GM19467 (cell line): ENCODE data around the gene GH2.
"Not testable (repeated sequence)": the region's sequence is repeated elsewhere in the genome, so short reads cannot be mapped to it uniquely, and the experiment has no call there.

Experiments used
- ATAC-seq: cut with Tn5 transposase; IDR thresholded peaks from one replicate; pipeline ENCODE4 v1.9.1; 2021; ENCODE audit warnings: mild to moderate bottlenecking, moderate library complexity; ENCODE audit not compliant: unreplicated experiment

The GH2 gene

DNA sequence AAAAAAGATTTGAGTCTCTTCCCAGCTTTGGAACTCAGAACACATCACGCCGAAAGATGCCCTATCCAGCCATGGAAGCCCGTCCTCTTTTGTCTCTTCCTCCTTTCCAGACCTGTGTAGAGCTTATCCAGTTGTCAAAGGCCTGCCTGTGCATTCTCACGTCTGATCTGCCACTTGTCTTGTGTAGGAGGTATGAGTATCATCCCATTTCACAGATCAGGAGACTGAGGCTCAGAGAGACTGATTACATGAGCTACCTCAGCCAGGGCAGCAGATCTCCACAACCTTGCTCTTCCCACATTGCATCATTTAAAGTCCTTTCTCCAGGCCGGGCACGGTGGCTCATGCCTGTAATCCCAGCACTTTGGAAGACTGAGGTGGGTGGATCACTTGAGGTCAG lies 7.1 kb downstream of the GH2 start:
- not testable (repeated sequence) for ATAC-seq

DNA sequence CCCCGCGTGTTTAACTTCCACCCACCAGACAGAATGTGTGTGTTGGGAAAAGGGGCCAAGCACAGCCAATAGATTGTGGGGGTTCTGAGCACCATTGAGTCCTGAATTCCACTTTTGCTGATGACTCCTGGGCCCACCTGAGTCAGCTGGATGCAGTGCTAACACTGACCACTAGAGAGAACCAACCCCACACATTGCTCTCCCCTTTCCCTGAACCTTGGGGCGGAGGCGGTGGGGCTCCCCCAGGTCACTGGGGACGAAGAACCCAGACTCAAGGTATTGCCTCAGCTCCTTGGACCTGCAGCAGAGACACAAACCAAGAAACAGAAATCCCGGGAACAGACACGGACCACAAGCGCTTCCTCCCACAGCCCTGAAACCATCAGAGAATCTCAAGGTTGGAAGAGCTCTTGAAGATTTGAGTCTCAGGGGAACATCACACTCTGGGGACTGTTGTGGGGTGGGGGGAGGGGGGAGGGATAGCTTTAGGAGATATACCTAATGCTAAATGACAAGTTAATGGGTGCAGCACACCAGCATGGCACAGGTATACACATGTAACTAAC lies 7.6 kb downstream of the GH2 start:
- ATAC-seq = not testable (repeated sequence)

DNA sequence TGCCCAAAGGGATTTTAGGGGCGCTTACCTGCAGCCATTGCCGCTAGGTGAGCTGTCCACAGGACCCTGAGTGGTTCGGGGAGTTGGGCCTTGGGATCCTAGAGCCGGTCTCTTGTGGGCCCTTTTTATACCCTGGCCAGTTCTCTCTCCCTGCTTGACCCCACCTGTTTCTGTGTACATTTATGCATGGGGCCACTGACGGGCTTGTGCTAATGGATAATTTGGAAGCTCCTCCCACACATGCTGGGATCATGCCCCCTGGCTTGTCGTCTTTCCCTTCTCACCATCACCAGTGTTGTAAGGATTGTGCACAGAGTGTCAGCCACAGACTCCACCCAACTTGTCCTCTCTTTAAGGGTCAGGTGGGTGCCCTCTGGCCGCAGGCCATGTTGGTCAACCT lies 8.2 kb downstream of the GH2 start, which contains the start of gene CSH2:
Gene CSH2 (minus strand): TSS at position 101 of the 400 bp plus-strand sequence. CDS start 63 bp downstream, at position 38.
- not testable (repeated sequence) for ATAC-seq

DNA sequence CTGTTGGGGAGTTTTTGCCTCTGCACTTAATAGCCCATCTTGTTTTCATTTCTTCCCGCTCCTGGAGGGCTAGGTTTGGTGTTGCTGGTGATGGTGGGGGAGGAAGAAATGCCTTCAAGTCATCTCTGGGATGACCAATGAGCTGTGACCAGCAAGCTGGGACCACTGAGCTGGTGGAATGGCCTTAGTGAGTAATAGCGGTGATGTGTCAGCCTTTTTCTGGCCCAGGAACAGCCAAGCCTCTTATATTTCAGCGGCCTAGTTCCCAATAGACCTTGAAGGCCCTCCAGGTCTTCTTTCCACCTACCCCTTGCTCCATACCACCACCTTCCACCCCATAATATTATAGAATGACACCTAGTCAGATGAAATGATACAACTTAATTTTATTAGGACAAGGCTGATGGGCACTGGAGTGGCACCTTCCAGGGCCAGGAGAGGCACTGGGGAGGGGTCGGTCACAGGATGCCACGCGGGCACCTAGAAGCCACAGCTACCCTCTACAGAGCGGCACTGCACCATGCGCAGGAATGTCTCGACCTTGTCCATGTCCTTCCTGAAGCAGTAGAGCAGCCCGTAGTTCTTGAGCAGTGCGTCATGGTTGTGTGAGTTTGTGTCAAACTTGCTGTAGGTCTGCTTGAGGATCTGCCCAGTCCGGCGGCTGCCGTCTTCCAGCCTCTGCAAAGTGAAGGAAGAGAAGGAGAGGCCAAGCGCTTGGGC lies 9.9 kb downstream of the GH2 start:
- not testable (repeated sequence) for ATAC-seq

DNA sequence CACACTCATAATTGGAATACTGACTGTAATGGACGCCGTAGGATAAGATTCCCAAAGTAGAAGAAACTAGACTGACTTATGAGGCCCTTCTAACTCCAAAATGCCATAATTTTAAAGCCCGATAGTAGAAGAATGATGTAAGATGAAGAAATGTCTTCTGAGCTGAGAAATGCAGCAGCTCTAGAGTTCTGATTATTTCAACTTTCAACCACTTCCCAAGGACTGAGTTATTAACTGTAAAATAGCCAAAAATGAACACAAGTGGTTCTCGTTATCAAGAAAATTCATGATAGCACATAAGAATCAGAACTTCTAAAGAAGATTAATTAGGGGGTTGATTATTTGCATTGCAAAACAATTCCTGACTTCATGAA lies 11.5 kb downstream of the GH2 start:
- ATAC-seq = not testable (repeated sequence)

DNA sequence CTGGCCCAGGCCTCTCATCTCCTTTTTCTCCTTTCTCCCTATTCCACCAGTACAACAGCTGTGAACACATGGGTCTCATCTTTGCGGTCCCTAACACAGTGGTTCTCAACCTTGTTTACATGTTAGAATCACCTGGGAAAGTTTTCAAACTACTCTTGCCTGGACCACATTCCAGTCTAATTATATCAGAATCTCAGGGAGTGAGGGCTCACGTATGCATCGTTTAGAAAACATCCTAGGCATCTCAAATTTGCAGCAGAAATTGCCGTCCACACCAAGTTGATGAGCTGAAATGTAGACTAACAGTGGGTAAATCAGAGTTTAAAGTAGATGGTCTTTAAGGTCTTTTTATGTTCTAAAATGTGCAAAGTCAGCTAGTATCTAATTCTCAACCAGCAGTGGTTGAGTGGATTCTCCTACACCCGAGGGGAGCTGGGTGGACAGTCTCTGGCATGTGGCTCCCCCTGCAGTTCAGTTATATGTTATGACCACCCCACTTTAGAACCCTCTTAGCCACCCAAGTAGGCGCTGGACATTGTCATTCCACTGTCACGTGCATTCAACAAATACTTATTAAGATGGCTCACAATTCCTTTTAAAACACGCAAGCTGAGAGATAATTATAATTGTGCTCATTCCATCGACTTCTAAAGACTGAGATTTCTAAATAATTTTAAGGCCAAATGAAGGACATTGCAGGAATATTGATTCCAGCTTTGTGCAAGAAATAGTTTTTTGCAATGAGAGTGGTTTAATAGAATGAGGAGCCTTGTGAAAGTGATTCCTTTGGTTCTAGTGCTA lies 12.1 kb downstream of the GH2 start:
- ATAC-seq = not testable (repeated sequence)

DNA sequence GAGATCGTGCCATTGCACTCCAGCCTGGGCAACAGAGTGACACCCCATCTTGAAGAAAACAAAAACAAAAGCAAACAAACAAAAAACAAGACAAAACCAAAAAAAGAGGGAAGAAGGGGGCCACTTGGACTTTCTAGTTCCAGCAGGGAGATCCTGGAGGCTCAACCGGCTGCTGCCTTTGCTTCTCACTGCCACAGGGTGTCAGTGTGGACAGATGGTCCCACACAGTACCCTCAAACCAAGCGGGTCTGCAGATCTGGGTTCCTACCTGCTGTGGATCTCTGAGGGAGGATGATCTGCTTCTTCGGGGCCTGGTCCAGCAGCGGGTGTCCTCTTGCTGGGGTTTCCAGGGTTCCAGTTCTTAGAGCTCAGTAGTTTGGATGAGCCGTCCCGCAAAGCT lies 15.1 kb downstream of the GH2 start:
- ATAC-seq = not testable (repeated sequence)

DNA sequence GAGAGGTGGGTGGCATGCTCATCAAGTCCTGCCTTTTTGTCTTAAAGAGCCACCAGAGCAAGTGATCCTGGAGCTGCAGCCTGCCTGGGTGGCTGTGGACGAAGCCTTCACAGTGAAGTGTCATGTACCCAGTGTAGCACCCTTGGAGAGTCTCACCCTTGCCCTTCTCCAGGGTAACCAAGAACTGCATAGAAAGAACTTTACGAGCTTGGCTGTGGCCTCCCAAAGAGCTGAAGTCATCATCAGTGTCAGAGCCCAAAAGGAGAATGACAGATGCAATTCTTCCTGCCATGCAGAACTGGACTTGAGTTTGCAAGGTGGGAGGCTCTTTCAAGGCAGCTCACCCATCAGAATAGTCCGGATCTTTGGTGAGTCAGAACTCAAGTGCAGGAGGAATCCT lies 22.5 kb downstream of the GH2 start:
- no peak for ATAC-seq

DNA sequence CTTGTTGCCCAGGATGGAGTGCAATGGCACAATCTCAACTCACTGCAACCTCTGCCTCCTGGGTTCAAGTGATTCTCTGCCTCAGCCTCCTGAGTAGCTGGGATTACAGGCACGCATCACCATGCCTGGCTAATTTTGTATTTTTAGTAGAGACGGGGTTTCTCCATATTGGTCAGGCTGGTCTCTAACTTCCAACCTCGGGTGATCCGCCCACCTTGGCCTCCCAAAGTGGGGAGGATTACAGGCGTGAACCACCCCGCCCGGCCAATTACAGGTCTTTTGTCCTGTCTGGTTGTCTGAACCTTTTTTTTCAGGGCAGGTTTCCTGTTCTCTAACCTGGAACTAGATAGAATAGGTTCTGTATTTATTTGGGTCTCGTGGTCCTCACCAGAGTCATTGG lies 25.3 kb downstream of the GH2 start:
- ATAC-seq = not testable (repeated sequence)

DNA sequence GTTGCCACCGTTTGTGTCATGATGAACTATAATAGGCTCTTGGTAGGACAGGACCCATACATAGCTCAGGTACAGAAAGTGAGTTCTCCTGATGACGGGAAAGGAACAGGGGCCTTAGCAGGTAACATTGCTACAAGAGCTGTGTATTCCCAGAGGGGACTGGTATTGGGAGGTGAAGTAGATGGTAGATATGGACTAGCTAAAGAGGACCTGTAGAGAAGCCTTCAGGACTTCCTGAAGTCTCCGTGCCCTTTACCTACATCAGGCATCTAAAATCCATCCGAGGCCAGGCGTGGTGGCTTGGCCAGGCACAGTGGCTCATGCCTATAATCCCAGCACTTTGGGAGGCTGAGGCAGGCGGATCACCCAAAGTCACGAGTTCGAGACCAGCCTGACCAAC lies 26.6 kb downstream of the GH2 start:
- no peak for ATAC-seq

DNA sequence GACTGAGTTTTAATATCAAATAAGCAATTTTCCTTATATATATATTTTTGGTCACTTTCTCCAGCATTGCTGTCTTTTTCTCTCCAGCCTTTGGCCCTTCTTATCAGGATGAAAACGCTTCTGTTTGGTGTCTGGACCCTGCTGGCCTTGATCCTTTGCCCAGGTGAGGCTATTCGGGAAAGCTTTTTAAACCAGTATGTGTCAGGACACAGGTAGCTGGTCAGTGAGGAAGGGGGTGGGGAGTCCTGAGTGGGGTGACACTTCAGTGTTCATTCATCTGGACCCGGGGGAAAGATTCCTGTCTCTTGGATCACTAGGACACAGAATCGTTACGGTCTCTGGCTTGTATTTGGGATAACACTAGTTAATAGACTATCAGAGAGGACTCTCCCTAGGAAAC lies 27.0 kb downstream of the GH2 start:
- no peak for ATAC-seq

DNA sequence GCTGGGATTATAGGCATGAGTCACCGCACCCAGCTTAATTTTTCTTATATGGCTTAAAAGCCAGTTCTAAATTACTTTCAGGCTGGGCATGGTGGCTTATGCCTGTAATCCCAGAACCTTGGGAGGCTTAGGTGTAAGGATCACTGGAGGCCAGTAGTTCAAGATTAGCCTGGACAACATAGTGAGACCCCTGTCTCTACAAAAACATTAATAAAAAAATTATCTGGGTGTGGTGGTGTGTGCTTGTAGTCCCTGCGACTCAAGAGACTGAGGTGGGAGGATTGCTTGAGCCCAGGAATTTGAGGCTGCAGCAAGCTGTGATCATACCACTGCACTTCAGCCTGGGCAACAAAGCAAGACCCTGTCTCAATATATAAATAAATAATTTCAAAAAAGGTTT lies 28.5 kb downstream of the GH2 start:
- ATAC-seq = no peak

DNA sequence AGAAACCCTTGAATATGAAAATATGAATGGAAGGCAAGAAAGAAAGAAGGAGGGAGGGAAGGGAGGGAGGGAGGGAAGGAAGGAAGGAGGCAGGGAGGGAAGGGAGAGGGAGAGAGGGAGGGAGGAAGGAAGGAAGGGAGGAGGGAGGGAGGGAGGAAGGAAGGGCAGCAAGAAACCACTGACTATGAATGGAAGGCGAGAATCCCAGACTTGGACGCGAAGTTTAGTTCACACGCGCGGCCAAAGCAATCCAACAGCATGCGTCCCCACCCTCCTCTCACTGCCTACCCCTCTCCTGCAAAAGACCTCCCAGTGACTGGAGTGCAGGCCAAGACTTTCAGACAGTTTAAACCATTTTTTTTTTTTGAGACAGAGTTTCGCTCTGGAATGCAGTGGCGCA lies 31.3 kb downstream of the GH2 start:
- no peak for ATAC-seq

DNA sequence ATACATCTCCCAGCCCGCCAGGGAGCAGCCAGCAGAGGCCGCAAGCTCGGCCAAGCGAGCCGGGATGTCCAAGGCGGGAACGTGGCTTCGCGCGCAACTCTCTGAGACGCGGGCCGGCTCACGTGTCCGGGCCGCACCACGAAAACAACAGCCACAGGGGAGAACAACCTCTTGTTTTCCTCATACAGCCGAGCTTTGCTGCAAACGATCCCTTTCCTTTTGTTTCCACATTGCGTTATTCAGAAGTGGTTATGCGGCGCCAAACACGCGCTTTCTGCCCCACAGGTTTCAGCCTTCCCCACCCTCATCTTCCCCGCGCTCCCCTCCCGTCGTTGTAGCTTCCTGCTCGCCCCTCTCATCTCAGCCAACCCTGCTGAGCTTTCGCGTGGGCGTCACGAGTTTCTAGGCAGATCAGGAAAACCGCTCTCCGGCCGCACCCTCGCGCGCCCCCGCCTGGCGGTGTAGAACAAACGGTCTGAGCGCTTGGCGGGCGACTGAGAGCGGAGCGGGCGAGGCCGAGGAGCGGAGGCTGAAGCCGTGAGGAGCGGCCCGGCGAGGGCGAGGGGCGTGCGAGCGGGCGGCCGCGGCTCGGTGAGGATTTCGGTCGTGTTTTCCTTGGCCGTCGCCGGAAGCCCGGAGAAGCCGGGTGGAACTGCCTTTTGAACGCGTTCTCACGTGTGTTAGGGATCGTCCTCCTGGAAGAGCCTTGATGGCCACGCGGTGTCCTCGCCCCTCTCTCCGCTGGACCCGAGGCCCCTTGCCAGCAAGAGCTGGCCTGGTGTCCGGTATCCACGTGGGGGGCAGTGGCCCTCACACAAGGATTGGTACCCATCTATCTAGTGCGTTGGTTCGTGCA lies 32.7 kb downstream of the GH2 start:
- ATAC-seq = peak; percentile 82

DNA sequence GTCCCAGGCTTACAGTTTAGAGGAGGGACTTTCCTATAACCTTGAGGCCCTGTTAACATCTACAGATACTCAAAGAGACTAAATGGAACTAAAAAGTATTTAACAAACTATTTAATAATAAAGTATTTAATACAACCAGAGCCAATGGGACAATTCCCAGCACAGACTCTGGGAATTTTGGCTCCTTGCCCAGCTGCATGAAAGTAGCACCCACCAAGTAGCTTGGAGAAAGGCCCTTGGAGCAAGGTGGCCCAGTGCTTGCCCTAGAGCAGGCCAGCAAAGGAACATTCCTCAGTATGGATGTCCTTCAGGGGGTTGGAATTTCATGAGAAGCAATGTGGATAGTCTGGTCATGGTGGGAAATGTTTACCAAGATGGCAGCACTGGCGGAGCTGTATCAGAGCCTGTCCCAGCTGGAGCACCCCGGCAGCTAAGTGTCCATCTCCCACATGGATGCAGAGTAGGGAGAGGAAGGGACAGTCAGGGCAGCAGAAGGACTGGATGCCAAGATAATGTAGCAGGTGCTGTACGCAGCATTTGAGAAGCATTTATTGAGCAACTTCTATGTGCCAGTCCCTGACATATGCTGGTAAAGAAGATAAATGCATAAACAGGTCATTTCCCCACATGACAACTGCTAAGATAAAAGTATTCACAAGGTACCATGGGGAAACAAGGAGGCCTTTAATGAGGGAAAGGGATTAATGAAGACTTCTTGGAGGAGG lies 34.1 kb downstream of the GH2 start:
- ATAC-seq = no peak

DNA sequence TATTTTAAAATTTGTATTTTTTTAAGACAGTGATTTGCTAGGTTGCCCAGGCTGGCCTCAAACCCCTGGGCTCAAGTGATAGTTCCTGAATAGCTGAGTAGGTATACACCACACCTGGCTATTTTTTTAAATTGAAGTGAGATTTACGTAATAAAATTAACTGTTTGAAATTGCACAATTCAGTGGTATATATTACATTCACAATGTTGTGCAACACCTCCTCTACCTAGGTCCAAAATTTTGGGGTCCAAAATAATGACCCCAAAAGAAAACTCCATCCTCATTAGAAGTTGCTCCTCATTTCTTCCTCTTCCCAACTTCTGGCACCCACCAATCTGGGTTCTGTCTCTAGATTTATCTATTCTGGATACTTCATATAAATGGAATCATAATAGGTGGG lies 36.2 kb downstream of the GH2 start:
- ATAC-seq = no peak

DNA sequence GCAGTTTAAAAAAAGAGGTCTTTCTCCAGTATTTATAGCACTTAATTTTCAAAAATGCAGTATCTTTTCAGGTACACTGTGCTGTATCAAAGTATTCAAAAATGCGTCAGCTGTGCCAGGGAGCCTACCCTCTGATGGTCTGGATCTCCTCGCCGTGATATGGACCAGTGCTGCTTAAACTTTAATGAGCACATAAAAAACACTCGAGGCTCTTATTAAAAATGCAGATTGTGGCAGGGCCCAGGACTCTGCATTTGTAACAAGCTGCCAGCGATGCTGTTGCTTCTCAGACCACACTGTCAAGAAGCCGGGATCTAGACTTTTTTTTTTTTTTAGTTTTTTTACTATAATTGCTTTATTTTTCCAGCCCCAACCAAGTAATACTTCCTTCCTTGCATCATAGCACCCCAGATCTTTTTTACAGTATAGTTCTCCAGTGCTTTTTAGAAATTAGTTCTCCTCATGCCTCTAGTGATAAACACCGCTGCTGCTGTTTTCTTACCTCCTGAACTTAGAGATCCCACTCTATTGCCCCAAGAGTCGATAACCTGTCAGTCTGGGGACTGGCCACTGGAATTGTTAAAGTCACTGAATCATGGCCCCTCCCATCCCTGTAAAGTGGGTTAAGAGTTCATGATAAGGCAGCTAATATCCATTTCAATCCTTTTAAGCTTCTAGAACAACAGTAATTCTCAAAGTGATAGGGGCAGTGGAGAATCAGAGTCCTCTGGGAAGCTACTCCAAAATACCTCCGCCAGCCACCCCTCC lies 37.6 kb downstream of the GH2 start:
- ATAC-seq = no peak

DNA sequence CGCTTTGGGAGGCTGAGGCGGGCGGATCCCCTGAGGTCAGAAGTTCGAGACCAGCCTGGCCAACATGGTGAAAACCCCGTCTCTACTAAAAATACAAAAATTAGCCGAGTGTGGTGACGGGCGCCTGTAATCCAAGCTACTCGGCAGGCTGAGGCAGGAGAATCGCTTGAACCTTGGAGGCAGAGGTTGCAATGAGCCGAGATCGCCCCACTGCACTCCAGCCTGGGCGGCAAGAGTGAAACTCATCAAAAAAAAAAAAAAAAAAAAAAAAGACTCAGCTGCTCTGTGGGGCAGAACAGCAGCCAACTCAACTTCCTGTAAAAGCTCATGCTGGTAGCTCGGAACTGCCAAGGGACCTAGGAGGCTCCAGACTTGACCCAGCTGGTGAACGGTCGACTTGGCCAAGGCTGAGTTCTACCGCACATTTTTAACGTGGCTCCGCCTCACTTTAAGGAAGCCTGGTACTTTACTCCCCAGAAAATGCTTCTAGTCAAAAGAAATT lies 38.3 kb downstream of the GH2 start:
- ATAC-seq = not testable (repeated sequence)
